HG02678 (cell line): ENCODE data around the gene CMIP.

Source experiments
- ATAC-seq: cut with Tn5 transposase; IDR thresholded peaks from one replicate; pipeline ENCODE4 v1.9.1; 2021; ENCODE audit warnings: mild to moderate bottlenecking, moderate library complexity; ENCODE audit not compliant: unreplicated experiment

The CMIP gene

GRCh38 chr16:81527477-81528178 lies 83.0 kb downstream of the CMIP start:
- no peak for ATAC-seq

- ATAC-seq = no peak
Measured at GRCh38 chr16:81528256-81528655, 83.6 kb downstream of the CMIP start.

GRCh38 chr16:81530296-81530721 lies 85.7 kb downstream of the CMIP start:
- ATAC-seq = no peak

GRCh38 chr16:81530814-81531213 lies 86.2 kb downstream of the CMIP start:
- ATAC-seq = no peak

GRCh38 chr16:81531419-81531821 lies 86.8 kb downstream of the CMIP start:
- no peak for ATAC-seq

GRCh38 chr16:81532491-81533174 lies 88.0 kb downstream of the CMIP start:
- ATAC-seq = no peak

- ATAC-seq = no peak
Measured at GRCh38 chr16:81533175-81533507, 88.5 kb downstream of the CMIP start.

- ATAC-seq = no peak
Measured at GRCh38 chr16:81535679-81536360, 91.2 kb downstream of the CMIP start.

- ATAC-seq = no peak
Measured at GRCh38 chr16:81536648-81537047, 92.0 kb downstream of the CMIP start.

GRCh38 chr16:81537721-81538561 lies 93.3 kb downstream of the CMIP start:
- ATAC-seq = no peak

- ATAC-seq = no peak
Measured at GRCh38 chr16:81539009-81539758, 94.6 kb downstream of the CMIP start.

- no peak for ATAC-seq
Measured at GRCh38 chr16:81539759-81540472, 95.3 kb downstream of the CMIP start.

- ATAC-seq = no peak
Measured at GRCh38 chr16:81541314-81541713, 96.7 kb downstream of the CMIP start.

- no peak for ATAC-seq
Measured at GRCh38 chr16:81542609-81543570, 98.3 kb downstream of the CMIP start.

GRCh38 chr16:81543571-81543970 lies 99.0 kb downstream of the CMIP start:
- no peak for ATAC-seq

- ATAC-seq = no peak
Measured at GRCh38 chr16:81544261-81544660, 99.7 kb downstream of the CMIP start.

- no peak for ATAC-seq
Measured at GRCh38 chr16:81544700-81545271, 100.2 kb downstream of the CMIP start.

GRCh38 chr16:81545470-81546250 lies 101.1 kb downstream of the CMIP start:
- no peak for ATAC-seq
